ENCODE measurements around the gene MAPK8. TPM values are rescaled to one million over a fixed set of nuclear protein-coding genes. Genes with fewer than 3 reads are reported as not detected.

Gene MAPK8
- total RNA-seq, 1 donor from 2014 or later, result 47.9 TPM

- no peaks in the 10 kb centered on the region for H3K9me3 ChIP-seq
- no peak overlapping the region for H3K27ac ChIP-seq
- intact Hi-C loops (cut with DNase I), result no loop called here
- ATAC-seq, result no peak
- no peak for TF ChIP-seq CTCF (IDR thresholded peaks at IDR 0.05)
- peaks cover 31% of the 10 kb centered on the region for H3K36me3 ChIP-seq
- no peak for DNase-seq
- no peak overlapping the region for H3K4me3 ChIP-seq
- H3K27me3 ChIP-seq (ENCODE audit: low read depth), result no peaks in the 10 kb centered on the region
- no peaks in the 10 kb centered on the region for H3K4me1 ChIP-seq
Measured at GRCh38 chr10:48429309-48429708, 122.8 kb downstream of the MAPK8 start.

- H3K4me3 ChIP-seq, result no peak overlapping the region
- intact Hi-C loops (cut with DNase I), result no loop called here
- no peak overlapping the region for H3K27ac ChIP-seq
- no peaks in the 10 kb centered on the region for H3K27me3 ChIP-seq (ENCODE audit: low read depth)
- H3K9me3 ChIP-seq, result no peaks in the 10 kb centered on the region
- TF ChIP-seq CTCF (IDR thresholded peaks at IDR 0.05), result no peak
- H3K4me1 ChIP-seq, result no peaks in the 10 kb centered on the region
- no peak for DNase-seq
- peaks cover 35% of the 10 kb centered on the region for H3K36me3 ChIP-seq
- no peak for ATAC-seq
Measured at GRCh38 chr10:48430402-48430993, 124.0 kb downstream of the MAPK8 start.

- H3K27ac ChIP-seq, result no peak overlapping the region
- H3K36me3 ChIP-seq, result peaks cover 41% of the 10 kb centered on the region
- ATAC-seq, result no peak
- intact Hi-C loops (cut with DNase I), result no loop called here
- no peak overlapping the region for H3K4me3 ChIP-seq
- no peak for DNase-seq
- H3K4me1 ChIP-seq, result no peaks in the 10 kb centered on the region
- H3K27me3 ChIP-seq (ENCODE audit: low read depth), result no peaks in the 10 kb centered on the region
- H3K9me3 ChIP-seq, result no peaks in the 10 kb centered on the region
- no peak for TF ChIP-seq CTCF (IDR thresholded peaks at IDR 0.05)
Measured at GRCh38 chr10:48431871-48432270, 125.4 kb downstream of the MAPK8 start.

- ATAC-seq (no peak), DNase-seq (no peak)
- no peak for TF ChIP-seq CTCF (IDR thresholded peaks at IDR 0.05)
- H3K4me1 ChIP-seq, result no peaks in the 10 kb centered on the region
- peaks cover 28% of the 10 kb centered on the region for H3K36me3 ChIP-seq
- H3K27me3 ChIP-seq (ENCODE audit: low read depth), result no peaks in the 10 kb centered on the region
- intact Hi-C loops (cut with DNase I), result no loop called here
- no peak overlapping the region for H3K27ac ChIP-seq
- no peak overlapping the region for H3K4me3 ChIP-seq
- H3K9me3 ChIP-seq, result no peaks in the 10 kb centered on the region
Measured at GRCh38 chr10:48437546-48437945, 131.1 kb downstream of the MAPK8 start.

- Histone ChIP-seq H3K4me3 (no peak overlapping the region), H3K4me1 (no peaks in the 10 kb centered on the region), H3K27ac (no peak overlapping the region), H3K36me3 (peaks cover 28% of the 10 kb centered on the region), H3K9me3 (no peaks in the 10 kb centered on the region), H3K27me3 (ENCODE audit: low read depth) (no peaks in the 10 kb centered on the region)
- no peak for TF ChIP-seq CTCF (IDR thresholded peaks at IDR 0.05)
- ATAC-seq (no peak), DNase-seq (no peak)
- intact Hi-C loops (cut with DNase I), result no loop called here
Measured at GRCh38 chr10:48439031-48439430, 132.6 kb downstream of the MAPK8 start.

All from lower lobe of right lung (tissue), 2 donors.